Measurements from ENCODE around the gene XYLT1.

GRCh38 chr16:17229766-17230165 is 241.0 kb downstream of the XYLT1 start:
- TF ChIP-seq POLR2A (IDR thresholded peaks at IDR 0.05; ENCODE audit: low read depth, low read length) (no peak), CEBPB (IDR thresholded peaks at IDR 0.05; ENCODE audit: low read depth, low read length) (no peak), FOS (IDR thresholded peaks at IDR 0.05; ENCODE audit: low read depth, low read length) (no peak), MAFK (IDR thresholded peaks at IDR 0.05; ENCODE audit: low read depth, low read length) (no peak), BHLHE40 (IDR thresholded peaks at IDR 0.05; ENCODE audit: low read depth, low read length) (no peak), RCOR1 (IDR thresholded peaks at IDR 0.05; ENCODE audit: insufficient replicate concordance, low read length) (no peak), RFX5 (IDR thresholded peaks at IDR 0.05; ENCODE audit: low read depth, low read length) (no peak), MAZ (IDR thresholded peaks at IDR 0.05; ENCODE audit: borderline replicate concordance, low read depth, low read length) (no peak), USF2 (IDR thresholded peaks at IDR 0.05; ENCODE audit: low read depth, low read length) (no peak), NFE2L2 (IDR thresholded peaks at IDR 0.05; ENCODE audit: low read depth, low read length) (no peak)
- TF ChIP-seq, protein P1, sequence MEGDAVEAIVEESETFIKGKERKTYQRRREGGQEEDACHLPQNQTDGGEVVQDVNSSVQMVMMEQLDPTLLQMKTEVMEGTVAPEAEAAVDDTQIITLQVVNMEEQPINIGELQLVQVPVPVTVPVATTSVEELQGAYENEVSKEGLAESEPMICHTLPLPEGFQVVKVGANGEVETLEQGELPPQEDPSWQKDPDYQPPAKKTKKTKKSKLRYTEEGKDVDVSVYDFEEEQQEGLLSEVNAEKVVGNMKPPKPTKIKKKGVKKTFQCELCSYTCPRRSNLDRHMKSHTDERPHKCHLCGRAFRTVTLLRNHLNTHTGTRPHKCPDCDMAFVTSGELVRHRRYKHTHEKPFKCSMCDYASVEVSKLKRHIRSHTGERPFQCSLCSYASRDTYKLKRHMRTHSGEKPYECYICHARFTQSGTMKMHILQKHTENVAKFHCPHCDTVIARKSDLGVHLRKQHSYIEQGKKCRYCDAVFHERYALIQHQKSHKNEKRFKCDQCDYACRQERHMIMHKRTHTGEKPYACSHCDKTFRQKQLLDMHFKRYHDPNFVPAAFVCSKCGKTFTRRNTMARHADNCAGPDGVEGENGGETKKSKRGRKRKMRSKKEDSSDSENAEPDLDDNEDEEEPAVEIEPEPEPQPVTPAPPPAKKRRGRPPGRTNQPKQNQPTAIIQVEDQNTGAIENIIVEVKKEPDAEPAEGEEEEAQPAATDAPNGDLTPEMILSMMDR (conservative IDR thresholded peaks at IDR 0.05; ENCODE audit: low read depth, low read length): no peak
